Measurements from ENCODE around the gene DMKN. TPM values are rescaled to one million over a fixed set of nuclear protein-coding genes. Genes with fewer than 3 reads are reported as not detected.
A peak's percentile ranks its signal among the peaks of the same experiment; 100 is the strongest.
"Not testable (repeated sequence)": the region's sequence is repeated elsewhere in the genome, so short reads cannot be mapped to it uniquely, and the experiment has no call there.

Gene DMKN
- total RNA-seq, 3 donors from 2014 or later (not counting 1 experiment from before 2014, with no cell fraction given): 10.7 to 15.3 (median 11.3) TPM

DNA sequence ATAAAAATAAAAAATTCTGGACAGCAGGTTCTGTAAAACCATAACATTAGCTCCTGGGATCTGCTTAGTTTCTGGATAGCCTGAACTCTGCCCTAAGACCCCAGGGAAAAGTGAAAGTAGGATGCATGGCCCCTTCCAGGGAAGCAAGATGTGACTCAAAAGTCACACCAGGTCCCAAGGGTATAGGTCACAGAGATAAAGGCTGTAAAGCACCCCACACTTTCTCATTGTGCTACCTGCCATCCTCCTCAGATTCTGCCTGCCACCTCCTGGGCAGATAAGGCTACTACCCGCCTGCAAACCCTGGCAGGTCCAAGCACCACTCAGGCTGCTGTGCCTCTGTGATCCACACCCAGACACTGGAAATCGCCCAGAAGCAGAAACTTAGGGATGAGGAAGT, 44.8 kb downstream of the DMKN start:
- peaks cover 10% of the 10 kb centered on the region for H3K4me1 ChIP-seq (ENCODE audit: control insufficient read depth, insufficient read depth, low read length)
- Mint-ChIP-seq H3K4me3 (no peak overlapping the region), H3K27ac (no peak overlapping the region), H3K36me3 (no peaks in the 10 kb centered on the region), H3K27me3 (ENCODE audit: low read depth in 2 of 2) (no peaks in the 10 kb centered on the region), H3K4me1 (peaks cover under 1 to 13% of the 10 kb centered on the region in 2 donors), H3K9me3 (no peaks in the 10 kb centered on the region)
- TF ChIP-seq, protein P1, sequence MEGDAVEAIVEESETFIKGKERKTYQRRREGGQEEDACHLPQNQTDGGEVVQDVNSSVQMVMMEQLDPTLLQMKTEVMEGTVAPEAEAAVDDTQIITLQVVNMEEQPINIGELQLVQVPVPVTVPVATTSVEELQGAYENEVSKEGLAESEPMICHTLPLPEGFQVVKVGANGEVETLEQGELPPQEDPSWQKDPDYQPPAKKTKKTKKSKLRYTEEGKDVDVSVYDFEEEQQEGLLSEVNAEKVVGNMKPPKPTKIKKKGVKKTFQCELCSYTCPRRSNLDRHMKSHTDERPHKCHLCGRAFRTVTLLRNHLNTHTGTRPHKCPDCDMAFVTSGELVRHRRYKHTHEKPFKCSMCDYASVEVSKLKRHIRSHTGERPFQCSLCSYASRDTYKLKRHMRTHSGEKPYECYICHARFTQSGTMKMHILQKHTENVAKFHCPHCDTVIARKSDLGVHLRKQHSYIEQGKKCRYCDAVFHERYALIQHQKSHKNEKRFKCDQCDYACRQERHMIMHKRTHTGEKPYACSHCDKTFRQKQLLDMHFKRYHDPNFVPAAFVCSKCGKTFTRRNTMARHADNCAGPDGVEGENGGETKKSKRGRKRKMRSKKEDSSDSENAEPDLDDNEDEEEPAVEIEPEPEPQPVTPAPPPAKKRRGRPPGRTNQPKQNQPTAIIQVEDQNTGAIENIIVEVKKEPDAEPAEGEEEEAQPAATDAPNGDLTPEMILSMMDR (IDR thresholded peaks at IDR 0.05): peak; percentile 72
- DNase-seq (peak; percentile 58 to 84), ATAC-seq (peak; percentile 96 to 100 (median 100))
- H3K36me3 ChIP-seq (ENCODE audit: control insufficient read depth, insufficient read depth, low read length): no peaks in the 10 kb centered on the region
- H3K27ac ChIP-seq (ENCODE audit: low read length): no peak overlapping the region
- H3K27me3 ChIP-seq (ENCODE audit: control insufficient read depth, insufficient read depth, low read length): no peaks in the 10 kb centered on the region
- H3K4me3 ChIP-seq (ENCODE audit: low read length): no peak overlapping the region
- H3K9me3 ChIP-seq (ENCODE audit: control insufficient read depth, insufficient read depth, low read length): no peaks in the 10 kb centered on the region
- 29% methylated on average over 2 of the region's 2 CpGs for WGBS (ENCODE audit: insufficient coverage)
- intact Hi-C loops (cut with micrococcal nuclease): loop anchor here (1.0 to 10.0 kb wide), 4 partner anchors 48 to 401 kb away; partner anchors contain the start of gene USF2

DNA sequence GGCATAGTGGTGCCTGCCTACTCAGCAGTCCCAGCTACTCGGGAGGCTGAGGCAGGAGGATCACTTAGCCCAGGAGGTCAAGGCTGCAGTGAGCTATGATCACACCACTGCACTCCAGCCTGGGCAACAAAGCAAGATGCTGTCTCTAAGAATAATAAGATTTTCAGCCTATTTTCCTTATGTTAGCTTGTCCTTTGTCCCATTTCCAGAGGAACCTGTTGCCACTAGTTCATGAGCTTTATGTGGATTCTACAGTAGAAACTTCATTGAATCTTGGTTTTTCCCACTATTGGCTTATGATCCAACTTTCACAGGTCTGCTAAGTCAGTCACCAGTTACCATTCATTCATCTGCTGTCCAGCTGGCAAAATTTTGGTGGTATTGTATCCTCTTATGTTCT, 47.2 kb downstream of the DMKN start:
- Histone ChIP-seq H3K27me3 (ENCODE audit: control insufficient read depth, insufficient read depth, low read length) (no peaks in the 10 kb centered on the region), H3K9me3 (ENCODE audit: control insufficient read depth, insufficient read depth, low read length) (no peaks in the 10 kb centered on the region), H3K4me1 (ENCODE audit: control insufficient read depth, insufficient read depth, low read length) (peaks cover 34% of the 10 kb centered on the region), H3K36me3 (ENCODE audit: control insufficient read depth, insufficient read depth, low read length) (no peaks in the 10 kb centered on the region), H3K4me3 (ENCODE audit: low read length) (no peak overlapping the region), H3K27ac (ENCODE audit: low read length) (no peak overlapping the region)
- 93% methylated on average over 1 of the region's 1 CpG for WGBS (ENCODE audit: insufficient coverage)
- Mint-ChIP-seq H3K27ac (no peak overlapping the region), H3K27me3 (ENCODE audit: low read depth in 2 of 2) (no peaks in the 10 kb centered on the region), H3K9me3 (no peaks in the 10 kb centered on the region), H3K4me3 (no peak overlapping the region), H3K36me3 (no peaks in the 10 kb centered on the region), H3K4me1 (peaks cover 17 to 29% of the 10 kb centered on the region in 2 donors)
- TF ChIP-seq, protein P1 (IDR thresholded peaks at IDR 0.05): no peak
- intact Hi-C loops (cut with micrococcal nuclease): loop anchor here (10.0 kb wide), 1 partner anchor 201 kb away; the partner anchor contains the start of gene USF2
- ATAC-seq (no peak), DNase-seq (no peak)

DNA sequence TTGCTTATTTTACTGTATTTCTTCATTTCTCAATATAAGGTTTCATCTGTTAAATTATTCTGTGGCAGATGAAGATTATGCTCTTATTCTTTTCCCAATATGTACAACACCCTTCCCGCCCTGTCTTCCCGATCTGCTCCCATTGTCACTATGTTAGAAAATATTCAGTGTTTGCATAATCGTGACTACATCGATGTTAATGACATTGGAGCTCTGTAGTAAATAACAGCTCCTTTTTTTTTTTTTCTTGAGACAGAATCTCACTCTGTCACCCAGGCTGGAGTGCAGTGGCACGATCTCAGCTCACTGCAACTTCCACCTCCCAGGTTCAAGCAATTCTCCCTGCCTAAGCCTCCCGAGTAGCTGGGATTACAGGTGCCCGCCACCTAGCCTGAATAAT, 50.5 kb downstream of the DMKN start:
- intact Hi-C loops (cut with micrococcal nuclease): loop anchor here (1.0 to 10.0 kb wide), 4 partner anchors 16 to 198 kb away; partner anchors contain the start of gene USF2
- DNase-seq; H3K27me3 Mint-ChIP-seq (ENCODE audit: low read depth in 2 of 2); H3K9me3 Mint-ChIP-seq; H3K9me3 ChIP-seq (ENCODE audit: control insufficient read depth, insufficient read depth, low read length); H3K36me3 ChIP-seq (ENCODE audit: control insufficient read depth, insufficient read depth, low read length); H3K4me3 ChIP-seq (ENCODE audit: low read length); H3K27me3 ChIP-seq (ENCODE audit: control insufficient read depth, insufficient read depth, low read length); H3K36me3 Mint-ChIP-seq: not testable (repeated sequence)
- Histone ChIP-seq H3K27ac (ENCODE audit: low read length) (peak overlapping the region; percentile 88), H3K4me1 (ENCODE audit: control insufficient read depth, insufficient read depth, low read length) (peaks cover 57% of the 10 kb centered on the region)
- H3K4me1 Mint-ChIP-seq: peaks cover 30 to 32% of the 10 kb centered on the region in 2 donors
- 24% methylated on average over 5 of the region's 7 CpGs for WGBS (ENCODE audit: insufficient coverage)
- ATAC-seq: peak; percentile 62 to 75 (median 65)
- peak overlapping the region; percentile 83 for H3K4me3 Mint-ChIP-seq
- peak overlapping the region; percentile 90 to 93 for H3K27ac Mint-ChIP-seq

DNA sequence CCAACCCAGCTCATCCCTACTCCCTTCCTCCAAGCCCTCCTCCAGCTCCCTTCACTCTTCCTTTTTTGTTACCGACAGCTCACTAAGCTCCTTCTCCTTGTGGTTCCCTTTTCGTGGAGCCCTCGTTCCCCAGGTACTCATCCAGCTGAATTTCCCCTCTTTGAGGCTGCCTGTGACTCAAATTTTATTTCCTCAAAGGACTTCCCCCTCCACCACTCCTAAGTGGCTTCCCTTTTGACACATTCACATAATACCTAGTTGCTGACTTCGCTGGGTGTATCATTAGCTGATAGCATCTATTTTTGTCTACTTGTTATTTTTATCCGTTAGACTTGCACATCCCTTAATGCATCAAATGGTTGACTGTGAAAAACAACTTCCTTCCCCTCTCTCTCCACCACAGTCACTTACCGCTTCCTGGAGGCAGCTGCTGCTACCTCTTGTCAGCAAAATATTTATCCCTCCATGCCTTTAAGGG, 50.9 kb downstream of the DMKN start:
- intact Hi-C loops (cut with micrococcal nuclease): loop anchor here (1.0 to 10.0 kb wide), 4 partner anchors 16 to 198 kb away; partner anchors contain the start of gene USF2
- Mint-ChIP-seq H3K27ac (peak overlapping the region; percentile 90 to 93), H3K4me1 (peaks cover 29 to 30% of the 10 kb centered on the region in 2 donors), H3K36me3 (no peaks in the 10 kb centered on the region), H3K4me3 (peak overlapping the region; percentile 83), H3K27me3 (ENCODE audit: low read depth in 2 of 2) (no peaks in the 10 kb centered on the region), H3K9me3 (no peaks in the 10 kb centered on the region)
- H3K4me3 ChIP-seq (ENCODE audit: low read length): no peak overlapping the region
- no peaks in the 10 kb centered on the region for H3K27me3 ChIP-seq (ENCODE audit: control insufficient read depth, insufficient read depth, low read length)
- TF ChIP-seq, protein P1 (IDR thresholded peaks at IDR 0.05): no peak
- DNase-seq: peak; percentile 54 to 89
- H3K9me3 ChIP-seq (ENCODE audit: control insufficient read depth, insufficient read depth, low read length): no peaks in the 10 kb centered on the region
- H3K27ac ChIP-seq (ENCODE audit: low read length): peak overlapping the region; percentile 88
- WGBS (ENCODE audit: insufficient coverage): 0% methylated on average over 6 of the region's 6 CpGs
- ATAC-seq: peak; percentile 89 to 96 (median 90)
- no peaks in the 10 kb centered on the region for H3K36me3 ChIP-seq (ENCODE audit: control insufficient read depth, insufficient read depth, low read length)
- peaks cover 60% of the 10 kb centered on the region for H3K4me1 ChIP-seq (ENCODE audit: control insufficient read depth, insufficient read depth, low read length)

DNA sequence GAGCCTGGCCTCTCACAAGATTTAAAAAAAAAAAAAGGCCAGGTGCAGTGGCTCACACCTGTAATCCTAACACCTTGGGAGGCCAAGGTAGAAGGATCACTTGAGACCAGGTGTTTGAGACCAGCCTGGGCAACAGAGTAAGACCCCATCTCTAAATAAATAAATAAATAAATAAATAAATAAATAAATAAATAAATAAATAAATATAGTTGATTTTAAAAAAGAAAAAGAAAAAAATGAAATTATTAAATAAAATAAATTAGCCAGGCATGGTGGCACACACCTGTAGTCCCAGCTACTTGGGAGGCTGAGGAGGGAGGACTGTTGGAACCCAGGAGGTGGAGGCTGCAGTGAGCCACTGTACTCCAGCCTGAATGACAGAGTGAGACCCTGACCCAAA, 51.7 kb downstream of the DMKN start:
- not testable (repeated sequence) for H3K27me3 ChIP-seq (ENCODE audit: control insufficient read depth, insufficient read depth, low read length); H3K4me3 Mint-ChIP-seq; ATAC-seq; DNase-seq; H3K4me3 ChIP-seq (ENCODE audit: low read length); H3K9me3 Mint-ChIP-seq; H3K27me3 Mint-ChIP-seq (ENCODE audit: low read depth in 2 of 2); H3K36me3 Mint-ChIP-seq; H3K36me3 ChIP-seq (ENCODE audit: control insufficient read depth, insufficient read depth, low read length); H3K9me3 ChIP-seq (ENCODE audit: control insufficient read depth, insufficient read depth, low read length)
- peak overlapping the region; percentile 88 for H3K27ac ChIP-seq (ENCODE audit: low read length)
- H3K4me1 ChIP-seq (ENCODE audit: control insufficient read depth, insufficient read depth, low read length): peaks cover 60% of the 10 kb centered on the region
- Mint-ChIP-seq H3K4me1 (peaks cover 29 to 30% of the 10 kb centered on the region in 2 donors), H3K27ac (peak overlapping the region; percentile 90 to 93)
- intact Hi-C loops (cut with micrococcal nuclease): loop anchor here (1.0 to 10.0 kb wide), 4 partner anchors 15 to 197 kb away; partner anchors contain the start of gene USF2

Data from natural killer cell (primary cell).